ENCODE measurements around the gene ERGIC3.

ERGIC3 gene

DNA sequence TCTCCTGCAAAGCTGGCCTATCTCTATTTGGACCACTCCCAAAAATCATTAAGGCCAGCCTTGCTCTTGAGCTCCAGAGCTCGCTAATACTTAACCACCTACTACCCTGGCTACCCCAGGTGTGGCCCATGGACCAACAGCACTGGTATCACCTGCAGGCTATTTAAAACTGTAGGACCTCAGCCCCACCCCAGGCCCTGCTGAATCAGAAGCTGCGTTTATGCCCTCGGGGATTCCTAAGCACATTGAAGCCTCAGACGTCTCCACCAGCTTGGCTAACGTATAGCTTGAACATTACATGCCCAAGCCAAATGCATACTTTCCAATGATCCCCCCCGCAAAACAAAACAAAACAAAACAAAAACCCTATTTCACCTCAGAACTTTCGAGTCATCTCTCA lies 54.0 kb downstream of the ERGIC3 start:
- in situ Hi-C loops (cut with MboI; ENCODE audit: low sequenced_read_pairs), result no loop called here

DNA sequence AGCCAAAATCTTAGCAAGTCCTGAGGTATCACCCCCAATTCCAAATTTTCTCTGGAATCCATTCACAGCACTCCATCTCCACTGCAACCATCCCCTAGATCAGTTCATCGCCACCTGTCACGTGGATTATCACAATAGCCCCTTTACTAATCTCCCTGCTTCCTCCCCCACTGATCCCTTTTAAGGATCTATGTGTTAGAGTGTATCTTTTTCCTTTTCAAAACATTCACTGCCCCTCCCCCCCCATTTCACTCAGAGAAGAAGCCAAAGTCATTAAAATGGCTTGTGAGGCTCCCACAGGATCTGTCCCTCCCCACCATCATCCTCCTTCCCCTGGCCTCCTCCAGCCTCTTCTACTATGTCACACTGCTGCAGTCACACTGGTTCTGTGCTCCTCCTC lies 55.3 kb downstream of the ERGIC3 start:
- in situ Hi-C loops (cut with MboI; ENCODE audit: low sequenced_read_pairs), result no loop called here

DNA sequence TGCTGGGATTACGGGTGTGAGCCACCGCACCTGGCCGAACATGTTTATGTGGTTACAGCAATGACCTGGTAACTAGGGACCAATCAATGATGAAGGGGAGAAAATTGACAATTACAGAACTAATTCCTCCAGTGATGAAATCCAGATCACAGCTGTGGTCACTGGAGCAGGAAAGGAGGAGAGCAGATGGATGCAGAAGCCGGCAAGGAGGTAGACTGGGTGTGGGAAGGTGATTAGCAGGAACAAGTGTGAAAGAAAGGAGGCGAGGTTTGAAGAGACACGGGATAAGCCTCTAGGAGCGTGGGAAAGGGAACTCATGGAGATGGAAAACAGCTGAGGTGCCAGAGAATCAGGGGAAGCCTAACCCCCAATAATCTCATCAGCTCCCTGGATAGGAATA lies 56.6 kb downstream of the ERGIC3 start:
- in situ Hi-C loops (cut with MboI; ENCODE audit: low sequenced_read_pairs), result no loop called here

DNA sequence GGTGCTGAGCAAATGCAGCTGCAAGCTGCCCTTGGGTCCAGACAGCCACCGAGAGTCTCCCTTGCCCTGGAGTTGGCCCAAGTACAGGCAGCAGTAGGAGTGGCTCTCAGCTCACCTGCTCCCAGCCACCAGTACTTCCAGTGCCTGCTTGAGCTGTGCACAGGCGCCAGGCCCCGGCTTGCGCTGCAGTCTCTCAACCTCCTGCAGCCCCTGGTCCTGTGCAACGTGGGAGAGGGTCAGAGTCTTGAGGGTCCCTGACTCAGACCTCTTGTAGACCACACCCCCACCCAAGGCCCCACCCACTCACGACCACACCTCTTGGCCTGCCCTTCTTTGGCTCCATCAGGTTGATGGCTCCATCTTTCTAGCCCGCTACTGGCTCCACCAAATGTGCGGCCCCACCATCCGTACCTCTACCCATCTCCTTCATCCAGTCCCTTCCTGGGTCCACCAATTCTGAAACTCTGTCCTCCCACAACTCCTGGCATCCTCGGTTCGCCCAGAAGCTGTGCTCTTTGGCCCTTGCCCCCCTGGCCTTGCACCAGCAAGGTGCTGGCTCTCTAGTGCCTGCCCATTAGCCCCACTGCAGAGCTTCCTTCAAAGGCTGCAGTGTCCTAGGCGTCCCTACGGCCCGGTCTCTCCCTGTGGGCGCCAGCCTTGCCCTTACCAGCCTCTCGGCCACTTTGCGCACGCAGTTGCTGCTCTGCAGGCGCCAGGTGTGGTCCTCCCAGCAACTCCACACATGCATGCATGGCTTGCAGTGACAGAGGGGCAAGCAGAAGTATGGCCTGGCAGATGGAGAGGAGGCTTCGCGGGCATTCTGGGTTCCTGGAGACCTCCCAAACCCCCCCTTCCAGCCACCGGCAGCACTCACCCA lies 57.3 kb downstream of the ERGIC3 start:
- in situ Hi-C loops (cut with MboI; ENCODE audit: low sequenced_read_pairs), result no loop called here

DNA sequence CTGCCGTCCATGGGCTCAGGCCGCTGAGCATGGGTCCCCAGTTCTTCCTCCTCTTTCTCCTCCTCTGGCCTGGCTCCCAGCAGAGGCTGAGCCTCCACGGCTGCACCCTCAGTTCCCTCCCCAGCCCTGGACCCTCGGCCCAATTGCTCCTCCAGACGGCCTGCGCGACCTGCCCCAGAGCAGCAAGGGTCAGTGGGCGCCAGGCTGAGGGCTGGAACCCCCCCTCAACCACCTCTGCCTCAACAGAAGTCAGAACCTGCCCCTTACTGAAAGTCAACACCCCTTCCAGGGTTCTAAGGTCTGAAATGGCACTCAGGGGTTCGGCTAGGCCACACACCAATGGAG lies 57.9 kb downstream of the ERGIC3 start:
- in situ Hi-C loops (cut with MboI; ENCODE audit: low sequenced_read_pairs), result no loop called here

DNA sequence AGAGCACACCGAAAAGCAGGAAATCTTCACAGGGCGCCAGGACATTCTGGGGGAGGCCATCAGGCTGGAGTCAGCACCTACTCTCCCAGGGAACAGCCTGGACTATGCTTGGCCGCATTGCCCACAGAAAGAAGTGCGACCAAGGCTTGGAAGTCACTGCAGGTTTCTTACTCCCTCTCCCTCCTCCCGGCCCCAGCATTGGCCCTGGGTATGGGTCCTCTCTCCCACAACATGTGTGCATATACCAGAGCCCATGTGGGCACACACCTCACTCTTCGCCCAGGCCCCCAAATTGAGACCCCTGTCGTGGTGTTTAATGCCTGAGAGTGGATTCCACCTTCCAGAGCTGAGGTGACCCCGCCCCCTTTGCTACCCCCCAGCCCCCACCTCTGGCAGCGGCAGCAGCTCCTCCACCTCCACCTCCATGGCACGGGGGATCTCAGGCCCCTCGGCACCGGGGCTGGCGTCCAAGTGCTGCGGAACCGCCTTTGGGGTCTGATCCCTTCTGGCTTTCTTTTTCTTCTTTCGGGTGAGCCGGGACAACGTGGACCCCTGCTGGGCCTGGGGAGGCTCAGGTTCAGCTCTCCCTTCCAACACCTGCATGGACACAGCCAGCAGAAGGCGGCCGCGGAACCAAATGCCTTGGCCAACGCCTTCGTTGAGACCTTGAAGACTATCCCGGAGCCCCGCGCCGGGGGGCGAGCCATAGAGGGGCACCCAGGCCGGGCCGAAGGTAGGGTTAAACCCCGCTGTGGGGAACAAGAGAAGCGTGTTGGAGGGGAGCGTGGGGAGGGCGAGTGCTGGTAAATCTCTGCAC lies 58.5 kb downstream of the ERGIC3 start:
- in situ Hi-C loops (cut with MboI; ENCODE audit: low sequenced_read_pairs), result no loop called here

DNA sequence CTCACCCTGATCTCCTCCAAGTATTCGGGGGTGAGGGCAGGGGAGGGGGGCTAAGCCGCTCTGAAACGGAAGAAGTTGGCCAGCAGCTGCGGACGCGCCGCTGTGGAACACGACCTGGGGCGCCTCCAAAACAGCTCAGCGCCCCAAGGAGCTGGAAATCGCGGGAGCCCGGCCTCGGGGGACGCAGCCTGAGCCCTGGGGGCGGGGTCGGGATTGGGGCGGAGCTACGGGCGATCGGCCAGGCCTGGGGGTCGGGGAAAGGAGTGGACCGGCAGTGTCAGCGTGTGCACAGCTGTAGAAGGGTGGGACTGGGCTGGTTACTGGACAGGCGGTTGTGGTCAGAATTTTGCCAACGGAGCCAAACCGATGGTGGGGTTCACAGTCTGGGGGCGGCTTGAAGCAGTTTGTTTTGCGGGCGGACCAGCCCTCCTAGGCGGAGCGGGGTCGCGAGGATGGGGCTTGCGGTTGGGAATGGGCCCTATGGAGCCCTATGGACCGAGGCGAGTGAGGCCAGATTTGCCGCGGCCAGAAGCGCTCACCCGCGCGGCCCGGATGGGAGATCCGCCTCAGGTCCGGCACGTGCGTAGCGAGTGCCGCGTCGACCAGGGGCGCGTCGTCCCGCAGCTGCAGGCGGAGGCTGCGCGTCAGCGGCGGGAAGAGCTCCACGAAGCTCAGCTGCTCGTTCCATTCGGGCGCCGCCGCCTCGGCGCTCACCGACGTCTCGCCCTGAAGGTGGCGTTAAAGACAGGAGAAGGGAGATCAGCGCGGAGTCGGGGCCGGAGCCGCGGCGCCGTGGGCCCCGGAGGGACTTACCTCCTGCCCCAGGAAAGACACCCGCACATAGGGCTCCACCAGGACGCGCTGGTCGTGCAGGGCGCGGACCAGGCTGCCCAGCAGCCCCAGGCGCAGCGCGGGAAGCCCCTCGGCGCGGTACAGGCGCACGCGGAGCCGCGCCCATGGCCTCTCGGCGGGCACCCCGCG lies 59.4 kb downstream of the ERGIC3 start:
- in situ Hi-C loops (cut with MboI; ENCODE audit: low sequenced_read_pairs), result no loop called here

DNA sequence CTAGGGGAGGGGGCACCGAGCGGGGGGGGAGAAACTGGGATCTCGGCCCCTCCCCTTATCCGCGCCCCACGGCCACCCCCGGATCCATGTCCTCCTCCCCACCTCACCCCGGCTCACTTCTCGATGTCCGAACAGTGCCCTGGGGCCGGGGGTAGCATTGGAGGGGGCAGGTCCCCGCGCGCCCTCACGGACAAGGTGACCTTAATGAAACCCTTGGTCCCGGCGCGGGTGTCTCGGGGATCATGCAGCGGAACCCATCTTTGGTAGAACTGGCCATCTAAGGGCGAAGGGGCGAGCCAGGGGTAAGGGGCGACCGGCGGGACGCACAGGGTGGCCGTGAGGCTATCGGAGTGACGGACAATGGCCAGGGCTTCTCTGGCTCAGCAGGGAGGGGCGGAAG lies 60.1 kb downstream of the ERGIC3 start:
- in situ Hi-C loops (cut with MboI; ENCODE audit: low sequenced_read_pairs), result no loop called here

DNA sequence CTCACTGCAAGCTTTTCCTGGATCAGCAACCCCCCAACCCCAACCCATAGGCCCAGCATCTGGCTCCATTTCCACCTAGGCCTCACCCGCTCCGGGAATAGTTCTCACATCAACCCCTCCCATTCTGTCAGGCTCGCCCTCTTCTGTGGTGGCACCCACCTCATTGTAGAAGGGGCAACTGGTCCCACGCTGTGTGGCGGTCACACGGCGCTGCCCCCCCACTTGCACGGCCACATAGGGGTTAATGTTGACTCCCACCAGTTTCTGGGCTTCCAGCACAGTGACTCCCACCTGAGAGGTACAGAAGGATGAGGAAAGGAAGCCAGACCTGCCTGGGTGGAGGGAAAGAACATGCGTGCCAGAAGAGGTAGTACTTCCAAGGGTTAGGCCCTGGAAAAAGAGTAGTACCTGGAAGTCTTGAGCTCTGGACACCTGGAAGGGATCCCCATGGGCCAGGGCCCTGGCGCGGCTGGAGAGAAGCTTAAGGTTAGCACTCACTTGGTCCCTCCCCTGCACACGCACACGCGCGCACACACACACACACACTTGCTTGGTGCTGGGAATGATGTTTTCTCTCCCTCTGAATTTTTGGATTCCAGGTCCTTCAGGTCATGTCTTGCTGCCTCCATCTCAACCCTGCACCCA lies 61.1 kb downstream of the ERGIC3 start:
- in situ Hi-C loops (cut with MboI; ENCODE audit: low sequenced_read_pairs), result no loop called here

DNA sequence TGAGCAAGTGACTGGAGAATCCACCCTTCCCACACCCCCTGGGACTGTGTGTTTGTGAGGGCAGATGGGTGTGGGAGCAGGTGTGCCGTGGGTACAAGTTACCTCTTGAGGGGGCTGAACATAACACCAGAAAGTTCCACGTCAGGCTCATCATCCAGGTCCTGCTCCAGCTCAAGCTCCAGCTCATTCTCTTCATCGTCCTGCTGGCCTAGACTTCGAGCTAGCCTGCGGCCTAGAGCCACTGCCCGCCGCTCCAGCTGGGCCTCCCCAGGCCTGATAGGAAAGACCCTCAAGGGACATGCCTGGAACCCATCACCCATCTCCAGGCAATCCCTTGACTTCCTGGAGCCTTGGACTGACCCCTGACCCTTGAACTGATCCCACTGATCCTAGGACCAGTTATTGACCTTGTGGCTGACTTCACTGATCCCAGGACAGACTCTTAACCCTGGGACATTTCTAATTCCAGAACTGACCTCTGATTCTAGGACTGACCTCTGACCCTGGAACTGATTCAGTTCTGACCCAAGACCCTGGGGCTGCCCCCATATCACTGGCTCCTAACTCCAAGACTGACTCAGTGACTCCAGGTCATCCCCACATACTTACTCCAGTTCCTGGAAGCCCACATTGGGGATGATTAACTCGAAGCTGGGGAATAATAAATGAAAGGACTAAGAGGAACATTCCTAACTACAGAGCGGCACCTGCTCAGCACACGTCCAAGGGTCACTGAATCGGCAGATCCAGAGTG lies 62.0 kb downstream of the ERGIC3 start:
- in situ Hi-C loops (cut with MboI; ENCODE audit: low sequenced_read_pairs), result no loop called here

DNA sequence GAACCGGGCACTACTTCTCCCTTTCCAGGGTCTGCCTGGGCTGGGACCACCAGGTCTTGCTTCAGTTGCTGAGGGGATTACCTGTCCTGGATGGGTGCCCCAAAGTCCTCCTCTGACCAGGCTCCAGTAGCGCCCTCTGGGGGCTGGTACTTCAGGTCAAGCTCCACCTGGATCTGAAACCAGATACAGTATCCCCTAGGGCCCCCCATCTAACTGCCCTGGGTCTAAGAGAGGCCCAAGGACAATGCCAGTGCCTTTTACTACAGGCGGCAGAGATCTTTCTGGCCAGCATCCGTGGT lies 62.5 kb downstream of the ERGIC3 start:
- in situ Hi-C loops (cut with MboI; ENCODE audit: low sequenced_read_pairs), result no loop called here

DNA sequence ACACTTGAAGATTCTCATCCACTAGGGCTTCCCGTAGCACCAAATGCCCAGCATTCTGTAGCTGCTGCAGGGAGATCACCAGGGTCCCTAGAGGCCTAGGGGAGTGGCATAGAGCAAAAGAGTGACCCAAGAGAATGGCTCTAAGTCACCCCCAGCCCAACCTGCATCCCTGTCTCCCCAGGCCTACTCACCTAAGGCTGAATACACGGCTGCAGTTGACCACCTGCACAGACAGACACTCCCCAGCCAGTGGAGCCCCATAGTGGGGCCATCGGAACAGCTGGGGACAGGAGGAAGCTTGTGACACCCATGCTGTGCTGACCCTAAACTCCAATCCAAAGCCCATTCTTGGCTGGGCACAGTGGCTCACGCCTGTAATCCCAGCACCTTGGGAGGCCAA lies 64.2 kb downstream of the ERGIC3 start:
- in situ Hi-C loops (cut with MboI; ENCODE audit: low sequenced_read_pairs), result no loop called here

Data from HL-60/S4 treated with retinoic acid at 250 ng/mL for 4 days and 3 days (cell line).